SK-N-SH treated with all-trans-retinoic acid at 6 μM for 48 hours (cell line): ENCODE data around the gene LYRM4.

Experiments
- ATAC-seq: fragments of 200-7000 bp; cut with Tn5 transposase; 3 replicates; pipeline ENCODE4 v1.9.1; 2020; ENCODE audit warnings: mild to moderate bottlenecking, moderate library complexity
- BACH2 ChIP-seq: fragments of 250-450 bp; sonication (Bioruptor Pico); IDR thresholded peaks from 2 replicates; pipeline ENCODE4 v1.9.0; 2021; ENCODE audit warnings: mild to moderate bottlenecking, borderline replicate concordance
- CSDC2 ChIP-seq: fragments of 250-450 bp; sonication (Bioruptor Pico); IDR thresholded peaks from 2 replicates; pipeline ENCODE4 v1.5.0; 2020; ENCODE audit warnings: mild to moderate bottlenecking, moderate library complexity
- ESRRG ChIP-seq: fragments of 250-450 bp; sonication (Bioruptor Pico); IDR thresholded peaks from 2 replicates; pipeline ENCODE4 v1.6.1; 2021; ENCODE audit warnings: mild to moderate bottlenecking
- GLIS3 ChIP-seq: fragments of 250-450 bp; sonication (Bioruptor Pico); IDR thresholded peaks from 2 replicates; pipeline ENCODE4 v1.5.0; 2020; ENCODE audit warnings: mild to moderate bottlenecking, moderate library complexity
- OSR1 ChIP-seq: fragments of 250-450 bp; sonication (Bioruptor Pico); IDR thresholded peaks from 2 replicates; pipeline ENCODE4 v1.8.0; 2022; ENCODE audit warnings: moderate library complexity, mild to moderate bottlenecking, inconsistent platforms
- PPARA ChIP-seq: fragments of 250-450 bp; sonication (Bioruptor Pico); IDR thresholded peaks from 2 replicates; pipeline ENCODE4 v1.5.0; 2020; ENCODE audit warnings: mild to moderate bottlenecking, borderline replicate concordance
- RARB ChIP-seq: fragments of 250-450 bp; sonication (Bioruptor Pico); IDR thresholded peaks from 2 replicates; pipeline ENCODE4 v1.8.0; 2021; ENCODE audit warnings: mild to moderate bottlenecking, moderate library complexity
- SNAI2 ChIP-seq: fragments of 250-450 bp; sonication (Bioruptor Pico); IDR thresholded peaks from 2 replicates; pipeline ENCODE4 v1.5.0; 2020; ENCODE audit warnings: mild to moderate bottlenecking, moderate library complexity
- TCF4 ChIP-seq: fragments of 250-450 bp; sonication (Bioruptor Pico); IDR thresholded peaks from 2 replicates; pipeline ENCODE4 v1.8.0; 2021; ENCODE audit warnings: mild to moderate bottlenecking, moderate library complexity, borderline replicate concordance
- ZC3H10 ChIP-seq: fragments of 250-450 bp; sonication (Bioruptor Pico); IDR thresholded peaks from 2 replicates; pipeline ENCODE4 v1.5.1; 2021; ENCODE audit warnings: mild to moderate bottlenecking, moderate library complexity
- ZFP3 ChIP-seq: fragments of 250-450 bp; sonication (Bioruptor Pico); IDR thresholded peaks from 2 replicates; pipeline ENCODE4 v1.5.0; 2020; ENCODE audit warnings: mild to moderate bottlenecking, moderate library complexity
- ZFP30 ChIP-seq: fragments of 450-650 bp; formaldehyde crosslinking; IDR thresholded peaks from 2 replicates; pipeline ENCODE4 v1.5.0; 2022; ENCODE audit warnings: mild to moderate bottlenecking, moderate library complexity
- ZNF565 ChIP-seq: fragments of 450-650 bp; formaldehyde crosslinking; conservative IDR thresholded peaks from 2 replicates; pipeline ENCODE4 v1.5.0; 2020; ENCODE audit warnings: low read depth, mild to moderate bottlenecking, moderate library complexity
- ZNF70 ChIP-seq: fragments of 450-650 bp; formaldehyde crosslinking; IDR thresholded peaks from 2 replicates; pipeline ENCODE4 v1.5.0; 2020; ENCODE audit warnings: mild to moderate bottlenecking, moderate library complexity
- TF ChIP-seq, protein P1 (sequence below): fragments of 250-450 bp; sonication (Bioruptor Pico); IDR thresholded peaks from 2 replicates; pipeline ENCODE4 v1.8.0; 2021; ENCODE audit warnings: low read depth, mild to moderate bottlenecking, moderate library complexity, borderline replicate concordance
- TF ChIP-seq, protein P2 (sequence below): fragments of 250-450 bp; sonication (Bioruptor Pico); IDR thresholded peaks from 2 replicates; pipeline ENCODE4 v1.8.0; 2020; ENCODE audit warnings: mild to moderate bottlenecking, moderate library complexity, borderline replicate concordance
- TF ChIP-seq, protein P3 (sequence below): fragments of 250-450 bp; sonication (Bioruptor Pico); IDR thresholded peaks from 2 replicates; pipeline ENCODE4 v1.5.0; 2020; ENCODE audit warnings: mild to moderate bottlenecking, moderate library complexity

The LYRM4 gene

GRCh38 chr6:5214570-5215052 is 46.1 kb downstream of the LYRM4 start (continued):
- no peak for TF ChIP-seq RARB

DNA sequence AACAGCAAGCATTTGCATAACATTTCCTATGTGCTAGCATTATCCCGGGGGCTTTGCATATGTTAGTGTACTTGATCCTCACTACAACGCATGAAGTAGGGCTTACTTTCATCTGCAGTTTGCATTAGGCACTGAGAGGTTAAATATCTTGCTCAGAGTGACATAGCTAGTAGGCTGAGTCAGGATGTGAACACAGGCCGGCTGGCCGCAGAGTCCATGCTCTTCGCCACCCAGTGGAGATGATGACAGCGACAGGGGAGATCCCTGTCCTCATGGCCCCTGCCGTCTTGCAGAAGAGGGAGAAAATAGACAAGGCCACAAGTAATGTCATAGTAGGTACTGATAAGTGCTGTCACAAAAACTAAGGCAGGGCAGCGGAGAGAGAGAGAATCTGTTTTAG is 46.9 kb downstream of the LYRM4 start:
- ATAC-seq, result no peak

GRCh38 chr6:5211492-5211891 is 49.3 kb downstream of the LYRM4 start:
- TF ChIP-seq ZNF565 (CRISPR knock-in tag) (no peak), ZFP3 (CRISPR knock-in tag) (no peak)
- TF ChIP-seq, all 23 proteins: peak for 0
- no peak for ATAC-seq

More for the DNA sequence above, 46.9 kb downstream of the LYRM4 start:
- TF ChIP-seq ZC3H10 (no peak), ZFP30 (CRISPR knock-in tag) (no peak), CSDC2 (CRISPR knock-in tag) (no peak)

GRCh38 chr6:5208471-5208971 is 52.2 kb downstream of the LYRM4 start:
- TF ChIP-seq PPARA (CRISPR knock-in tag), result no peak
- TF ChIP-seq, protein P1, sequence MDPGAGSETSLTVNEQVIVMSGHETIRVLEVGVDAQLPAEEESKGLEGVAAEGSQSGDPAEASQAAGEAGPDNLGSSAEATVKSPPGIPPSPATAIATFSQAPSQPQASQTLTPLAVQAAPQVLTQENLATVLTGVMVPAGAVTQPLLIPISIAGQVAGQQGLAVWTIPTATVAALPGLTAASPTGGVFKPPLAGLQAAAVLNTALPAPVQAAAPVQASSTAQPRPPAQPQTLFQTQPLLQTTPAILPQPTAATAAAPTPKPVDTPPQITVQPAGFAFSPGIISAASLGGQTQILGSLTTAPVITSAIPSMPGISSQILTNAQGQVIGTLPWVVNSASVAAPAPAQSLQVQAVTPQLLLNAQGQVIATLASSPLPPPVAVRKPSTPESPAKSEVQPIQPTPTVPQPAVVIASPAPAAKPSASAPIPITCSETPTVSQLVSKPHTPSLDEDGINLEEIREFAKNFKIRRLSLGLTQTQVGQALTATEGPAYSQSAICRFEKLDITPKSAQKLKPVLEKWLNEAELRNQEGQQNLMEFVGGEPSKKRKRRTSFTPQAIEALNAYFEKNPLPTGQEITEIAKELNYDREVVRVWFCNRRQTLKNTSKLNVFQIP (CRISPR knock-in tag), result no peak
- TF ChIP-seq SNAI2 (CRISPR knock-in tag), result no peak
- TF ChIP-seq GLIS3 (CRISPR knock-in tag), result no peak
- TF ChIP-seq ZNF565 (CRISPR knock-in tag), result no peak
- TF ChIP-seq, protein P2, sequence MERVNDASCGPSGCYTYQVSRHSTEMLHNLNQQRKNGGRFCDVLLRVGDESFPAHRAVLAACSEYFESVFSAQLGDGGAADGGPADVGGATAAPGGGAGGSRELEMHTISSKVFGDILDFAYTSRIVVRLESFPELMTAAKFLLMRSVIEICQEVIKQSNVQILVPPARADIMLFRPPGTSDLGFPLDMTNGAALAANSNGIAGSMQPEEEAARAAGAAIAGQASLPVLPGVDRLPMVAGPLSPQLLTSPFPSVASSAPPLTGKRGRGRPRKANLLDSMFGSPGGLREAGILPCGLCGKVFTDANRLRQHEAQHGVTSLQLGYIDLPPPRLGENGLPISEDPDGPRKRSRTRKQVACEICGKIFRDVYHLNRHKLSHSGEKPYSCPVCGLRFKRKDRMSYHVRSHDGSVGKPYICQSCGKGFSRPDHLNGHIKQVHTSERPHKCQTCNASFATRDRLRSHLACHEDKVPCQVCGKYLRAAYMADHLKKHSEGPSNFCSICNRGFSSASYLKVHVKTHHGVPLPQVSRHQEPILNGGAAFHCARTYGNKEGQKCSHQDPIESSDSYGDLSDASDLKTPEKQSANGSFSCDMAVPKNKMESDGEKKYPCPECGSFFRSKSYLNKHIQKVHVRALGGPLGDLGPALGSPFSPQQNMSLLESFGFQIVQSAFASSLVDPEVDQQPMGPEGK (CRISPR knock-in tag), result no peak
- TF ChIP-seq OSR1 (CRISPR knock-in tag), result no peak
- no peak for TF ChIP-seq ESRRG (CRISPR knock-in tag)
- no peak for TF ChIP-seq ZNF70 (CRISPR knock-in tag)
- no peak for ATAC-seq

DNA sequence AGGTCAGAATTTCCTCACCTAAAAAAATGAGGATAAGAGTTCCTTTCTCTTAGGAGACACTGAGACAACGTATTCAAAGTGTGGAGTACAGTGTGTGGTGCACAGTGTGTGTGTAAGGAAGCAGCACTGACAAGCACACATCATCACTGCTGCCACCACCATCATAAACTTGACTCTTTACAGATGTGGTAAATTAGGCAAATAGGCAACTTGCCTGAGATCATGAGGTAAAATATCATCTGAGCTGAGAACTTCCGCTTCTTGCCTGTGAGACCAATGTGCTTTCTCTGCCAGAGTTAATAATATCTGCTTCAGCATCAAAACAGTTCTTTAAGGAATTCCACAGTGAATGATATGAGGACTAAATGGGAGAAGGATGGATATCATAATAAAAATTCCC is 52.7 kb downstream of the LYRM4 start:
- no peak for TF ChIP-seq BACH2 (CRISPR knock-in tag)
- TF ChIP-seq, protein P3, sequence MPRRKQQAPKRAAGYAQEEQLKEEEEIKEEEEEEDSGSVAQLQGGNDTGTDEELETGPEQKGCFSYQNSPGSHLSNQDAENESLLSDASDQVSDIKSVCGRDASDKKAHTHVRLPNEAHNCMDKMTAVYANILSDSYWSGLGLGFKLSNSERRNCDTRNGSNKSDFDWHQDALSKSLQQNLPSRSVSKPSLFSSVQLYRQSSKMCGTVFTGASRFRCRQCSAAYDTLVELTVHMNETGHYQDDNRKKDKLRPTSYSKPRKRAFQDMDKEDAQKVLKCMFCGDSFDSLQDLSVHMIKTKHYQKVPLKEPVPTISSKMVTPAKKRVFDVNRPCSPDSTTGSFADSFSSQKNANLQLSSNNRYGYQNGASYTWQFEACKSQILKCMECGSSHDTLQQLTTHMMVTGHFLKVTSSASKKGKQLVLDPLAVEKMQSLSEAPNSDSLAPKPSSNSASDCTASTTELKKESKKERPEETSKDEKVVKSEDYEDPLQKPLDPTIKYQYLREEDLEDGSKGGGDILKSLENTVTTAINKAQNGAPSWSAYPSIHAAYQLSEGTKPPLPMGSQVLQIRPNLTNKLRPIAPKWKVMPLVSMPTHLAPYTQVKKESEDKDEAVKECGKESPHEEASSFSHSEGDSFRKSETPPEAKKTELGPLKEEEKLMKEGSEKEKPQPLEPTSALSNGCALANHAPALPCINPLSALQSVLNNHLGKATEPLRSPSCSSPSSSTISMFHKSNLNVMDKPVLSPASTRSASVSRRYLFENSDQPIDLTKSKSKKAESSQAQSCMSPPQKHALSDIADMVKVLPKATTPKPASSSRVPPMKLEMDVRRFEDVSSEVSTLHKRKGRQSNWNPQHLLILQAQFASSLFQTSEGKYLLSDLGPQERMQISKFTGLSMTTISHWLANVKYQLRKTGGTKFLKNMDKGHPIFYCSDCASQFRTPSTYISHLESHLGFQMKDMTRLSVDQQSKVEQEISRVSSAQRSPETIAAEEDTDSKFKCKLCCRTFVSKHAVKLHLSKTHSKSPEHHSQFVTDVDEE (CRISPR knock-in tag), result no peak
- no peak for TF ChIP-seq OSR1 (CRISPR knock-in tag)
- no peak for TF ChIP-seq ZFP30 (CRISPR knock-in tag)
- TF ChIP-seq TCF4 (CRISPR knock-in tag), result no peak
- TF ChIP-seq, protein P2 (CRISPR knock-in tag), result no peak
- no peak for TF ChIP-seq SNAI2 (CRISPR knock-in tag)
- no peak for TF ChIP-seq ZNF565 (CRISPR knock-in tag)
- TF ChIP-seq CSDC2 (CRISPR knock-in tag), result no peak
- no peak for TF ChIP-seq PPARA (CRISPR knock-in tag)
- no peak for ATAC-seq
